HCT116 (cell line): Measurements from ENCODE around the gene ECE1. TPM values are rescaled to one million over a fixed set of nuclear protein-coding genes. Genes with fewer than 3 reads are reported as not detected.

Experiments used
- ATAC-seq: fragments of 200-7000 bp; cut with Tn5 transposase; 2 replicates; pipeline ENCODE4 v1.9.1; 2020; ENCODE audit warnings: mild to moderate bottlenecking, moderate library complexity
- BruUV-seq: library from RNA; stranded (reverse); fragments of 400-500 nt; replicated peaks from 2 replicates; lab custom pipeline; 2021; lab: Mats Ljungman, UMichigan
- CTCF ChIA-PET: fragments of 300-600 bp; sonication (Branson Sonifier 250); formaldehyde crosslinking; loops from one replicate; lab custom pipeline; 2021; ENCODE audit warnings: antibody characterized with exemption; lab: Charles Lee
- POLR2A ChIA-PET: fragments of 300-600, 350-600 bp; sonication (Branson Sonifier 250); formaldehyde crosslinking; loops from one replicate; lab custom pipeline; 2021; ENCODE audit warnings: antibody characterized with exemption; lab: Charles Lee
- RAD21 ChIA-PET, 2 experiments: fragments of 300-600 bp; sonication (Branson Sonifier 250); formaldehyde crosslinking; loops; one replicate each; lab custom pipeline; 2023; ENCODE audit warnings: low total read pairs in 2 of 2; ENCODE audit not compliant: uncharacterized antibody in 2 of 2, unreplicated experiment in 2 of 2, low non-redundant PET in 1 of 2; lab: Charles Lee
- DNase-seq: peaks from one replicate; pipeline ENCODE4 v3.0.0-alpha.2; 2010; ENCODE audit warnings: low read depth, low spot score
- H2AFZ ChIP-seq: fragments of 200-600 bp; shearing (Covaris generic), sonication (generic); 2 replicates; pipeline ENCODE4 v1.6.1; 2017; ENCODE audit warnings: low read depth, mixed run types, mixed read lengths, antibody characterized with exemption, low read length; ENCODE audit not compliant: poor library complexity, severe bottlenecking
- H3K27ac ChIP-seq: 2 replicates; pipeline ENCODE4 v1.5.1; 2012; ENCODE audit warnings: low read depth, low read length
- H3K27me3 ChIP-seq: fragments of 200-600 bp; sonication (generic); 2 replicates; pipeline ENCODE4 v1.6.1; 2016; ENCODE audit warnings: mixed run types, low read length, mixed read lengths; ENCODE audit not compliant: insufficient read depth
- H3K36me3 ChIP-seq, 2 experiments: fragments of 200-500 bp in 1 of 2; fragments of 200-600 bp in 1 of 2; sonication (Bioruptor generic) in 1 of 2; sonication (generic) in 1 of 2; 2 replicates each; pipeline versions ENCODE4 v1.5.1 to v1.6.1; 2014 to 2016; ENCODE audit warnings: low read length in 2 of 2, inconsistent platforms in 1 of 2, mixed read lengths in 1 of 2, mixed run types in 1 of 2; ENCODE audit not compliant: insufficient read depth in 2 of 2, control insufficient read depth in 1 of 2
- H3K4me1 ChIP-seq, 2 experiments: fragments of 200-600 bp in 1 of 2; sonication (generic) in 1 of 2; 2 replicates each; pipeline versions ENCODE4 v1.5.1 to v1.6.1; 2012 to 2017; ENCODE audit warnings: low read length in 2 of 2, inconsistent platforms in 1 of 2, mild to moderate bottlenecking in 1 of 2, mixed read lengths in 1 of 2, mixed run types in 1 of 2, moderate library complexity in 1 of 2; ENCODE audit not compliant: insufficient read depth in 2 of 2, control insufficient read depth in 1 of 2
- H3K4me2 ChIP-seq: fragments of 200-600 bp; sonication (generic); 2 replicates; pipeline ENCODE4 v1.6.1; 2017; ENCODE audit warnings: mixed run types, low read length, mixed read lengths
- H3K4me3 ChIP-seq, 2 experiments: fragments of 200-600 bp in 1 of 2; sonication (generic) in 1 of 2; replicated peaks in 1 of 2; 2 replicates each; pipeline ENCODE4 v1.5.1; 2011 to 2016; ENCODE audit warnings: low read length in 2 of 2, control low read depth in 1 of 2, low read depth in 1 of 2, mild to moderate bottlenecking in 1 of 2, mixed read lengths in 1 of 2, mixed run types in 1 of 2
- H3K79me2 ChIP-seq: fragments of 200-600 bp; sonication (generic); 2 replicates; pipeline ENCODE4 v1.6.1; 2017; ENCODE audit warnings: mild to moderate bottlenecking, mixed run types, low read length, moderate library complexity, mixed read lengths; ENCODE audit not compliant: insufficient read depth
- H3K9ac ChIP-seq: fragments of 200-600 bp; sonication (generic); 2 replicates; pipeline ENCODE4 v1.6.1; 2016; ENCODE audit warnings: low read length, mixed read lengths
- H3K9me2 ChIP-seq: fragments of 200-600 bp; sonication (generic), shearing (Covaris generic); 2 replicates; pipeline ENCODE4 v1.6.1; 2017; ENCODE audit warnings: mixed run types, mild to moderate bottlenecking, moderate library complexity; ENCODE audit not compliant: insufficient read depth
- H3K9me3 ChIP-seq, 2 experiments: fragments of 200-500 bp in 1 of 2; fragments of 200-600 bp in 1 of 2; sonication (Bioruptor generic) in 1 of 2; sonication (generic) in 1 of 2; 2 replicates each; pipeline ENCODE4 v1.6.1; 2014 to 2017; ENCODE audit warnings: low read length in 2 of 2, mixed read lengths in 2 of 2, inconsistent platforms in 1 of 2, low read depth in 1 of 2, mild to moderate bottlenecking in 1 of 2, mixed run types in 1 of 2, moderate library complexity in 1 of 2; ENCODE audit not compliant: control insufficient read depth in 1 of 2, insufficient read depth in 1 of 2
- H4K20me1 ChIP-seq: fragments of 200-600 bp; sonication (generic), shearing (Covaris generic); 2 replicates; pipeline ENCODE4 v1.6.1; 2017; ENCODE audit warnings: mixed run types, mild to moderate bottlenecking, moderate library complexity; ENCODE audit not compliant: insufficient read depth
- CBX3 ChIP-seq: IDR thresholded peaks from 2 replicates; pipeline ENCODE4 v1.6.1; 2012; ENCODE audit warnings: low read depth
- CTCF ChIP-seq, 3 experiments: fragments of 200-600 bp in 1 of 3; sonication (generic) in 1 of 3; IDR thresholded peaks in 2 of 3; conservative IDR thresholded peaks in 1 of 3; 2 replicates each; pipeline ENCODE4 v1.5.1; 2012 to 2017; ENCODE audit warnings: low read depth in 2 of 3, low read length in 2 of 3, antibody characterized with exemption in 1 of 3, borderline replicate concordance in 1 of 3, control low read depth in 1 of 3, mild to moderate bottlenecking in 1 of 3, mixed read lengths in 1 of 3, mixed run types in 1 of 3, moderate library complexity in 1 of 3; ENCODE audit not compliant: insufficient read depth in 1 of 3
- EGR1 ChIP-seq: IDR thresholded peaks from 2 replicates; pipeline ENCODE4 v1.6.1; 2012; ENCODE audit warnings: low read depth
- ELF1 ChIP-seq: IDR thresholded peaks from 2 replicates; pipeline ENCODE4 v1.6.1; 2012; ENCODE audit warnings: low read depth, borderline replicate concordance
- EZH2 ChIP-seq: fragments of 200-600 bp; sonication (generic); IDR thresholded peaks from 2 replicates; pipeline ENCODE4 v1.6.1; 2017; ENCODE audit warnings: antibody characterized with exemption, mixed run types
- MAX ChIP-seq: IDR thresholded peaks from 2 replicates; pipeline ENCODE4 v1.6.1; 2012
- POLR2A ChIP-seq: IDR thresholded peaks from 2 replicates; pipeline ENCODE4 v1.7.0; 2011; ENCODE audit warnings: borderline replicate concordance; ENCODE audit not compliant: insufficient read depth, insufficient read length; ENCODE audit errors: extremely low read depth
- POLR2AphosphoS5 ChIP-seq: IDR thresholded peaks from 2 replicates; pipeline ENCODE4 v1.6.1; 2011; ENCODE audit warnings: mild to moderate bottlenecking, low read depth, low read length, moderate library complexity
- RAD21 ChIP-seq: IDR thresholded peaks from 2 replicates; pipeline ENCODE4 v1.6.1; 2012; ENCODE audit warnings: low read depth, mild to moderate bottlenecking
- SP1 ChIP-seq: IDR thresholded peaks from 2 replicates; pipeline ENCODE4 v1.6.1; 2012; ENCODE audit warnings: low read depth
- SRF ChIP-seq: IDR thresholded peaks from 2 replicates; pipeline ENCODE4 v1.6.1; 2012; ENCODE audit warnings: low read depth
- TCF7L2 ChIP-seq: IDR thresholded peaks from 2 replicates; pipeline ENCODE4 v1.7.0; 2011; ENCODE audit warnings: borderline replicate concordance, inconsistent platforms; ENCODE audit not compliant: insufficient read depth, insufficient read length; ENCODE audit errors: extremely low read depth
- ZBTB33 ChIP-seq: IDR thresholded peaks from 2 replicates; pipeline ENCODE4 v1.6.1; 2011; ENCODE audit warnings: mild to moderate bottlenecking, low read length, moderate library complexity; ENCODE audit not compliant: insufficient replicate concordance; ENCODE audit errors: extremely low read depth
- ZNF274 ChIP-seq: fragments of 200-500 bp; sonication (Bioruptor generic); IDR thresholded peaks from 2 replicates; pipeline ENCODE4 v1.6.1; 2014; ENCODE audit warnings: mild to moderate bottlenecking, low read depth, low read length, inconsistent platforms
- intact Hi-C: fragments of 100-400 bp; cut with micrococcal nuclease; formaldehyde crosslinking; loops from 2 replicates; pipeline ENCODE4 v1.10.0; 2022
- total RNA-seq: library from RNA; stranded (reverse); gene quantifications from one replicate; pipeline ENCODE4 v1.2.1, GENCODE V29; 2021; ENCODE audit not compliant: unreplicated experiment

ECE1 gene
- total RNA-seq, 1 experiment from 2014 or later = 66.8 TPM

- TF ChIP-seq CTCF (IDR thresholded peaks at IDR 0.05 in 2 of 3, conservative IDR thresholded peaks at IDR 0.05 in 1 of 3; ENCODE audit: borderline replicate concordance in 1 of 3, insufficient read depth in 1 of 3, low read depth in 2 of 3, low read length in 2 of 3) (no peak), SP1 (no peak), EGR1 (no peak), ZNF274 (no peak), ZBTB33 (no peak), POLR2AphosphoS5 (no peak; the same call in 1 of the 2 replicates), TCF7L2 (no peak), SRF (no peak)
These were observed 114.3 kb downstream of the ECE1 start (continued) for GRCh38 chr1:21175670-21176581.

GRCh38 chr1:21175324-21175669 lies 115.0 kb downstream of the ECE1 start:
- intact Hi-C loops = loop anchor here (5.0 kb wide), 1 partner anchor 153 kb away; no protein-coding TSS in a partner anchor
- no peaks in the 10 kb centered on the region for H3K27me3 ChIP-seq
- POLR2A ChIA-PET = no interaction called here
- BruUV-seq = TSS peak; percentile 67
- H3K4me3 ChIP-seq = peak overlapping the region; percentile 89 to 94
- ATAC-seq = no peak
- CTCF ChIA-PET = no interaction called here
- H3K27ac ChIP-seq = peak overlapping the region; percentile 78; the same call in 1 of the 2 replicates
- H3K36me3 ChIP-seq = peaks cover 0 to 3% of the 10 kb centered on the region in 2 experiments; a peak in 1 of 4 replicates
- RAD21 ChIA-PET = no interaction called here
- peaks cover 42% of the 10 kb centered on the region for H3K79me2 ChIP-seq
- H3K9me2 ChIP-seq = no peaks in the 10 kb centered on the region
- H3K4me1 ChIP-seq = peaks cover 8 to 22% of the 10 kb centered on the region in 2 experiments; a peak in 3 of 4 replicates
- H2AFZ ChIP-seq = peak overlapping the region; percentile 51
- peak overlapping the region; percentile 98 for H3K4me2 ChIP-seq
- DNase-seq = no peak
- H3K9ac ChIP-seq = peak overlapping the region; percentile 92
- H4K20me1 ChIP-seq = no peaks in the 10 kb centered on the region
- H3K9me3 ChIP-seq = no peaks in the 10 kb centered on the region
- TF ChIP-seq RAD21 (no peak), MAX (no peak), CBX3 (no peak), SRF (no peak), TCF7L2 (no peak), CTCF (IDR thresholded peaks at IDR 0.05 in 2 of 3, conservative IDR thresholded peaks at IDR 0.05 in 1 of 3; ENCODE audit: borderline replicate concordance in 1 of 3, insufficient read depth in 1 of 3, low read depth in 2 of 3, low read length in 2 of 3) (no peak), ELF1 (no peak), POLR2A (no peak), EZH2 (no peak)
